H1 (cell line): Measurements from ENCODE around the gene GADL1. TPM values are rescaled to one million over a fixed set of nuclear protein-coding genes. Genes with fewer than 3 reads are reported as not detected.

ENCODE experiments used
- CTCF ChIA-PET: fragments of 300-600 bp; sonication (Branson Sonifier 250); formaldehyde crosslinking; loops from one replicate; lab custom pipeline; 2021; ENCODE audit not compliant: partially characterized antibody; lab: Charles Lee
- POLR2A ChIA-PET: fragments of 300-600 bp; sonication (Branson Sonifier 250); formaldehyde crosslinking; loops from one replicate; lab custom pipeline; 2021; ENCODE audit warnings: inconsistent platforms; ENCODE audit not compliant: partially characterized antibody; lab: Charles Lee
- DNase-seq, 2 experiments: peaks; one replicate each; pipeline versions ENCODE4 v3.0.0 to v3.0.0-alpha.2; 2010 to 2022; ENCODE audit warnings: low spot score in 2 of 2, low read depth in 1 of 2, mixed read lengths in 1 of 2
- FAIRE-seq: peaks from 2 replicates; lab custom pipeline; 2011; peaks lifted over from hg19 to GRCh38; lab: Jason Lieb, UNC
- H2AFZ ChIP-seq: 2 replicates; pipeline ENCODE4 v1.8.1; 2012; ENCODE audit warnings: low read length, inconsistent platforms
- H2AK5ac ChIP-seq: 2 replicates; pipeline ENCODE4 v1.6.1; 2013; ENCODE audit warnings: low read depth, low read length
- H2BK120ac ChIP-seq: replicated peaks from 2 replicates; pipeline ENCODE3; 2013; ENCODE audit warnings: low read depth, low read length, inconsistent platforms
- H2BK12ac ChIP-seq: 2 replicates; pipeline ENCODE4 v1.6.1; 2013; ENCODE audit warnings: low read depth, low read length
- H2BK15ac ChIP-seq: 2 replicates; pipeline ENCODE4 v1.6.1; 2013; ENCODE audit warnings: low read length
- H2BK20ac ChIP-seq: 2 replicates; pipeline ENCODE4 v1.6.1; 2013; ENCODE audit warnings: low read length
- H2BK5ac ChIP-seq: 2 replicates; pipeline ENCODE4 v1.6.1; 2013; ENCODE audit warnings: low read depth, low read length
- H3K14ac ChIP-seq: 2 replicates; pipeline ENCODE4 v1.6.1; 2013; ENCODE audit warnings: inconsistent platforms; ENCODE audit not compliant: insufficient read length
- H3K18ac ChIP-seq: 2 replicates; pipeline ENCODE4 v1.6.1; 2013; ENCODE audit warnings: low read length; ENCODE audit errors: extremely low read depth
- H3K23ac ChIP-seq: 2 replicates; pipeline ENCODE4 v1.6.1; 2013; ENCODE audit warnings: inconsistent platforms; ENCODE audit not compliant: insufficient read length
- H3K23me2 ChIP-seq: 2 replicates; pipeline ENCODE4 v1.6.1; 2013; ENCODE audit warnings: low read depth, low read length
- H3K27ac ChIP-seq: 2 replicates; pipeline ENCODE4 v1.6.1; 2011; ENCODE audit warnings: low read depth, low read length, inconsistent platforms
- H3K27me3 ChIP-seq, 4 experiments: replicated peaks in 1 of 4; 1 replicate in 1 of 4; 2 replicates in 3 of 4; pipeline versions ENCODE4 v1.6.1 to v1.8.1; 2011 to 2013; ENCODE audit warnings: low read length in 3 of 4, mild to moderate bottlenecking in 3 of 4, inconsistent platforms in 2 of 4, mixed read lengths in 2 of 4, moderate library complexity in 1 of 4; ENCODE audit not compliant: control insufficient read depth in 3 of 4, insufficient read depth in 3 of 4; ENCODE audit errors: extremely low read depth in 1 of 4
- H3K36me3 ChIP-seq, 4 experiments: 2 replicates each; pipeline versions ENCODE4 v1.6.1 to v1.8.1; 2011 to 2013; ENCODE audit warnings: mild to moderate bottlenecking in 4 of 4, low read length in 3 of 4, moderate library complexity in 2 of 4, control low read depth in 1 of 4, inconsistent platforms in 1 of 4; ENCODE audit not compliant: insufficient read depth in 4 of 4, control insufficient read depth in 2 of 4
- H3K4ac ChIP-seq: replicated peaks from 2 replicates; pipeline ENCODE3; 2013; ENCODE audit warnings: low read length, low read depth, mixed read lengths, inconsistent platforms; ENCODE audit not compliant: insufficient read length
- H3K4me1 ChIP-seq, 4 experiments: replicated peaks in 1 of 4; 1 replicate in 1 of 4; 2 replicates in 3 of 4; pipeline versions ENCODE4 v1.6.1 to v1.8.1; 2011 to 2013; ENCODE audit warnings: low read length in 3 of 4, inconsistent platforms in 2 of 4, mixed read lengths in 1 of 4; ENCODE audit not compliant: insufficient read depth in 4 of 4, control insufficient read depth in 3 of 4
- H3K4me2 ChIP-seq, 2 experiments: 2 replicates each; pipeline versions ENCODE4 v1.6.1 to v1.8.1; 2011 to 2013; ENCODE audit warnings: low read depth in 2 of 2, low read length in 2 of 2, control low read depth in 1 of 2, inconsistent platforms in 1 of 2, mild to moderate bottlenecking in 1 of 2; ENCODE audit not compliant: insufficient read depth in 1 of 2
- H3K4me3 ChIP-seq, 4 experiments: fragments of 200-600, 300-600 bp in 1 of 4; sonication (generic), shearing (Covaris generic), sonication (Bioruptor Twin) in 1 of 4; 2 replicates each; pipeline versions ENCODE4 v1.5.1 to v1.8.1; 2011 to 2016; ENCODE audit warnings: low read length in 4 of 4, low read depth in 3 of 4, control low read depth in 2 of 4, inconsistent platforms in 2 of 4, mild to moderate bottlenecking in 2 of 4, mixed read lengths in 1 of 4, moderate library complexity in 1 of 4; ENCODE audit not compliant: insufficient read depth in 2 of 4; ENCODE audit errors: extremely low read depth in 1 of 4
- H3K56ac ChIP-seq: replicated peaks from 2 replicates; pipeline ENCODE3; 2013; ENCODE audit warnings: low read depth, mild to moderate bottlenecking, mixed read lengths, low read length, inconsistent platforms; ENCODE audit not compliant: insufficient read length
- H3K79me1 ChIP-seq: 2 replicates; pipeline ENCODE4 v1.6.1; 2013; ENCODE audit warnings: low read depth, low read length, control low read depth
- H3K79me2 ChIP-seq, 2 experiments: 2 replicates each; pipeline versions ENCODE4 v1.6.1 to v1.8.1; 2012 to 2013; ENCODE audit warnings: low read length in 2 of 2, mild to moderate bottlenecking in 2 of 2, inconsistent platforms in 1 of 2; ENCODE audit not compliant: insufficient read depth in 2 of 2, control insufficient read depth in 1 of 2
- H3K9ac ChIP-seq, 4 experiments: replicated peaks in 1 of 4; 1 replicate in 1 of 4; 2 replicates in 3 of 4; pipeline versions ENCODE4 v1.6.1 to v1.8.1; 2011 to 2013; ENCODE audit warnings: low read depth in 3 of 4, low read length in 3 of 4, control low read depth in 2 of 4, mild to moderate bottlenecking in 2 of 4, moderate library complexity in 2 of 4, inconsistent platforms in 1 of 4; ENCODE audit errors: extremely low read depth in 1 of 4
- H3K9me3 ChIP-seq, 2 experiments: 2 replicates each; pipeline versions ENCODE4 v1.6.1 to v1.8.1; 2012 to 2013; ENCODE audit warnings: mild to moderate bottlenecking in 2 of 2, moderate library complexity in 2 of 2, control low read depth in 1 of 2, inconsistent platforms in 1 of 2, low read depth in 1 of 2, low read length in 1 of 2, mixed read lengths in 1 of 2; ENCODE audit not compliant: insufficient read depth in 2 of 2
- H4K20me1 ChIP-seq, 2 experiments: replicated peaks in 1 of 2; 2 replicates each; pipeline versions ENCODE3 to v1.8.1; 2011 to 2013; ENCODE audit warnings: inconsistent platforms in 2 of 2, low read length in 2 of 2, mild to moderate bottlenecking in 1 of 2; ENCODE audit not compliant: insufficient read depth in 2 of 2, control insufficient read depth in 1 of 2
- H4K5ac ChIP-seq: 2 replicates; pipeline ENCODE4 v1.6.1; 2013; ENCODE audit warnings: low read length, low read depth, mixed read lengths, inconsistent platforms; ENCODE audit not compliant: insufficient read length
- H4K8ac ChIP-seq: 2 replicates; pipeline ENCODE4 v1.8.0; 2013; ENCODE audit warnings: mild to moderate bottlenecking, moderate library complexity, low read length, inconsistent platforms; ENCODE audit not compliant: insufficient read depth; ENCODE audit errors: extremely low read depth
- H4K91ac ChIP-seq: replicated peaks from 2 replicates; pipeline ENCODE3; 2013; ENCODE audit warnings: low read length, mixed read lengths, inconsistent platforms; ENCODE audit not compliant: insufficient read length
- CHD1 ChIP-seq: IDR thresholded peaks from 2 replicates; pipeline ENCODE4 v1.6.1; 2012; ENCODE audit warnings: low read depth, low read length, improper control_type of control experiment
- CTCF ChIP-seq, 3 experiments: IDR thresholded peaks; 1 replicate in 2 of 3; 2 replicates in 1 of 3; pipeline versions ENCODE4 v1.5.1 to v1.6.1; 2011; ENCODE audit warnings: low read length in 3 of 3, mild to moderate bottlenecking in 3 of 3, inconsistent platforms in 2 of 3, low read depth in 1 of 3, moderate library complexity in 1 of 3; ENCODE audit not compliant: insufficient read depth in 1 of 3; ENCODE audit errors: control extremely low read depth in 1 of 3
- GTF2F1 ChIP-seq: IDR thresholded peaks from 2 replicates; pipeline ENCODE4 v1.6.1; 2012; ENCODE audit warnings: low read depth, low read length, improper control_type of control experiment, borderline replicate concordance
- NRF1 ChIP-seq: IDR thresholded peaks from 2 replicates; pipeline ENCODE4 v1.6.1; 2011; ENCODE audit warnings: mild to moderate bottlenecking, low read depth, low read length, improper control_type of control experiment
- ZNF274 ChIP-seq: IDR thresholded peaks from 2 replicates; pipeline ENCODE4 v1.7.0; 2012; ENCODE audit warnings: low read length, borderline replicate concordance; ENCODE audit errors: extremely low read depth
- WGBS, 2 experiments: shearing (Covaris generic) in 1 of 2; methylation state at CpG; one replicate each; pipeline versions ENCODE4 v1.1.6 to v1.1.7; 2013 to 2015; ENCODE audit warnings: low lambda C conversion rate in 2 of 2, mixed read lengths in 2 of 2, inconsistent platforms in 1 of 2, low coverage in 1 of 2, missing lambda C conversion rate in 1 of 2; ENCODE audit not compliant: insufficient replicate concordance in 2 of 2, insufficient coverage in 1 of 2, insufficient read length in 1 of 2; ENCODE audit errors: extremely low coverage in 1 of 2, missing lambda C conversion rate in 1 of 2; 5-methylcytosine and 5-hydroxymethylcytosine counted together
- polyA plus RNA-seq, 7 experiments: library from polyadenylated mRNA; depleted of rRNA in 3 of 7; stranded (reverse) in 5 of 7; unstranded in 2 of 7; fragments of >200 nt in 5 of 7; fragments of 200-250 nt in 2 of 7; gene quantifications; 1 replicate in 5 of 7; 2 replicates in 1 of 7; 4 replicates in 1 of 7; pipeline versions ENCODE4 v1.2.1 to v1.2.3, GENCODE V29; 2011 to 2013; ENCODE audit warnings: missing spikeins in 2 of 7, mixed read lengths in 2 of 7
- total RNA-seq: library from RNA; stranded (reverse); fragmentation: NEBNext Ultra II Directional; extraction: Animal tissue kit (Norgen Biotek cat#: 25700); gene quantifications from 2 replicates; pipeline ENCODE4 v1.2.1, GENCODE V29; 2021
- TF ChIP-seq, protein P1 (sequence below): IDR thresholded peaks from 2 replicates; pipeline ENCODE4 v1.6.1; 2011; ENCODE audit warnings: low read depth, mild to moderate bottlenecking, low read length; ENCODE audit not compliant: insufficient read depth

Gene GADL1
- total and polyA plus RNA-seq, 2 of the 8 experiments (the other 6 are each of a cell fraction or from before 2014, with no cell fraction given): 0.03 to 0.30 TPM

DNA sequence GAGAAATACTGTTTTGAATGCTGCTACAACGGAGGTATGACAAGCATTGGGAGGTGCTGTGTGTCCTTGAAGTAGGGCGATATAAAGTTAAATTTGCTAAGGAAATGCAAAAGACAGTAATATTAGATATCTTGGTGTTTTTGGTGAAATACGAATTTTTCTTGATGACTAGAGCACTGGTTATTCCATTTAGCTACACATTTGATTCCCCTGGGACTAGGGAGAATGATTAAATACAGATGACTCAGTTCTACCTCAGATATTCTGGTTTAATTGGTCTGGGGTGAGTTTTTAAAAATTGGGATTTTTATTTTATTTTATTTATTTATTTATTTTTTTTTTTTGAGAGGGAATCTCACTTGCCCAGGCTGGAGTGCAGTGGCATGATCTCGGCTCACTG, 18.7 kb upstream of the GADL1 start:
- Histone ChIP-seq H3K79me1 (no peaks in the 10 kb centered on the region), H3K56ac (no peak overlapping the region), H3K79me2 (no peaks in the 10 kb centered on the region), H3K23ac (no peak overlapping the region), H2BK120ac (no peak overlapping the region), H3K14ac (no peak overlapping the region), H4K5ac (no peak overlapping the region), H2AFZ (no peak overlapping the region), H4K91ac (no peak overlapping the region), H3K4me1 (peaks cover 0 to 7% (median 1%) of the 10 kb centered on the region in 4 experiments; a peak in 3 of 7 replicates), H3K9ac (no peak overlapping the region), H2BK20ac (no peak overlapping the region), H3K23me2 (no peaks in the 10 kb centered on the region), H3K4ac (no peak overlapping the region), H3K18ac (no peak overlapping the region), H3K9me3 (no peaks in the 10 kb centered on the region), H2BK5ac (no peak overlapping the region), H4K8ac (no peak overlapping the region), H3K4me3 (no peak overlapping the region), H2BK15ac (no peak overlapping the region), H3K27ac (no peak overlapping the region), H2AK5ac (no peak overlapping the region), H3K4me2 (no peak overlapping the region), H4K20me1 (no peaks in the 10 kb centered on the region), H3K27me3 (no peaks in the 10 kb centered on the region), H2BK12ac (no peak overlapping the region), H3K36me3 (no peaks in the 10 kb centered on the region)
- POLR2A ChIA-PET: interaction anchor here (1.0 kb wide), 1 partner anchor 18 kb away, joined by 3 read pairs; no protein-coding TSS in a partner anchor
- no peak for TF ChIP-seq ZNF274
- no peak for TF ChIP-seq NRF1
- TF ChIP-seq GTF2F1: no peak
- TF ChIP-seq, protein P1, sequence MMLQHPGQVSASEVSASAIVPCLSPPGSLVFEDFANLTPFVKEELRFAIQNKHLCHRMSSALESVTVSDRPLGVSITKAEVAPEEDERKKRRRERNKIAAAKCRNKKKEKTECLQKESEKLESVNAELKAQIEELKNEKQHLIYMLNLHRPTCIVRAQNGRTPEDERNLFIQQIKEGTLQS: no peak
- TF ChIP-seq CHD1: no peak
- TF ChIP-seq CTCF (IDR thresholded peaks at IDR 0.05; ENCODE audit: control extremely low read depth in 1 of 3, insufficient read depth in 1 of 3, low read depth in 1 of 3, low read length in 3 of 3): no peak
- FAIRE-seq: no peak
- DNase-seq: no peak
- CTCF ChIA-PET: interaction anchor here (1.1 to 2.5 kb wide), 2 partner anchors 15 to 144 kb away, joined by 4 to 6 read pairs; no protein-coding TSS in a partner anchor
- 89% methylated on average over 4 of the region's 4 CpGs; no CpG with 5 or more reads in 1 of the 2 experiments for WGBS, 2 experiments
